GM19324 (cell line): ENCODE measurements around the gene ERCC3.
"Not testable (repeated sequence)": the region's sequence is repeated elsewhere in the genome, so short reads cannot be mapped to it uniquely, and the experiment has no call there.

Experiments used
- ATAC-seq: cut with Tn5 transposase; IDR thresholded peaks from one replicate; pipeline ENCODE4 v1.9.1; 2021; ENCODE audit warnings: mild to moderate bottlenecking, moderate library complexity; ENCODE audit not compliant: unreplicated experiment, low FRiP score

Gene ERCC3

DNA sequence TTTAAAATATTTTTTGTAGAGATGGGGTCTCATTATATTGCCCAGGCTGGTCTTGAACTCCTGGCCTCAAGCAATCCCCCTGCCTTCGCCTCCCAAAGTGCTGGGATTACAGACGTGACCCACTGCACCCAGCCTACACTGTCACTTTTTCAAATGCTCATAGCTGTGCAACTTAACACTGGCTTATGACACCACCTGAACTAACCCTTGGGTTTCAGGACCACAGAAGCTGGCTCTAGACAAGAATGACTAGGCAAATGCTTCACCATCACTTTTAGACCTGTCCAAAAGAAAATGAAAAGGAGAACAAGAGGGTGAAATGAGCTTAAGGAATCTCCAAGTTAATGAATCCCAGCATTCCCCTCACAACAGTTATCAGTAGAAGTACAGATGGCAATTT lies 13.3 kb downstream of the ERCC3 start:
- no peak for ATAC-seq

GRCh38 chr2:127279781-127280180 lies 14.2 kb downstream of the ERCC3 start:
- ATAC-seq: no peak

DNA sequence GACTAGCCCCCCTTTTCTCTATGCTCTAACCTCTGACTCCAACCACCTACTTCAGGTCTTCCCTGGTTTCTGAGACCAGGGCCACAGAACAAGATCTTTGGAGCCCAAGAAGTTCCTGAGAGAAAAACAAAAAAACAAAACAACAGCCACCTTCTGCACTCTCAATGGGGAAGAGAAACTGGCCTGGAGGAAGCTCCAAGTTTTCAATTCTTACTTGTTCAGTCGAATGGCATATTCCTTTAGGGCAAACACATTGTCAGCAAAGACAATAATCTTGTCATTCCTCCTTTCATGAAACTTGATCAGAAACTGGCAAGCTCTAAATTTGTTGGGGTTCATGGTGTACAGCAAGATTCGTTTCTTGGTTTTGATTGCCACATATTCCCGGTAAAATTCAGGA lies 15.0 kb downstream of the ERCC3 start:
- ATAC-seq: no peak

DNA sequence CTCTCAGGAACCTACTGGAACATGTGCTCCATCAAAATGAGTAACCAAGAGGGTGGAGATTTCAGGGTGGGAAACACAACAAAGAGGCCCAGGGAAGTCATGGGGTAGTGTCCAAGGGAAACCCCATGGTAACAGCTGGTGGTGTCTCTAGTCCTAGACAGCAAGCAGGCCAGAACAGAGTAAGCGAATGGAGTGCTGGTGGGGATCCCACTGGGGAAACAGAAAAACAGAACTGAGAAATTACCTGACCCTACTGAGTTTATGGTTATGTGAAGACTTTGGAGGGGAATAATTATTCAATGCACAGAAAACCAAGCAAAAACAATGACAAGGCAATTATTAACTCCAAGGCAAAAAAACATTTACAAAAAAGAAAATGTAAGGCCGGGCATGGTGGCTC lies 16.9 kb downstream of the ERCC3 start:
- no peak for ATAC-seq

DNA sequence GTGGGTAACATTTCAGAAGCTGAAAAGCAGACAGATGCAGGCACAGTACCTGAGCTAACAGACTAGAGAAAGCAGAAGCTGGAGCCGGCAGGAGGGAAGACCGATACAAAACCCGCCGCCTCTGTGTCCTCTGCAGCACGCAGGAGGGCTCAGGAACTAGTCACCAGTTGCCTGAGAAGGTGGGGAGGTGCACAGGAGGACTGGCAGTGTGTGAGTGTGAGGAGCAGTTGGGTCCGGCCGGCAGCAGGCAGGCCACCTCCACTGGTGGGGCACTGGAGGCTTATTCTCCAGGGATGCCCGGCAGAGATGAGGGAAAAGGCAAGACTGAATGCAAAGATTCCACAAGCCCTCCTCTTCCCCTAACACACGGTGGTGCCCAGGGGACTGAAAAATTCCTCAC lies 18.2 kb downstream of the ERCC3 start:
- ATAC-seq: no peak

- no peak for ATAC-seq
These were observed 18.6 kb downstream of the ERCC3 start for GRCh38 chr2:127275356-127275755.

GRCh38 chr2:127270663-127271062 lies 23.3 kb downstream of the ERCC3 start:
- no peak for ATAC-seq

DNA sequence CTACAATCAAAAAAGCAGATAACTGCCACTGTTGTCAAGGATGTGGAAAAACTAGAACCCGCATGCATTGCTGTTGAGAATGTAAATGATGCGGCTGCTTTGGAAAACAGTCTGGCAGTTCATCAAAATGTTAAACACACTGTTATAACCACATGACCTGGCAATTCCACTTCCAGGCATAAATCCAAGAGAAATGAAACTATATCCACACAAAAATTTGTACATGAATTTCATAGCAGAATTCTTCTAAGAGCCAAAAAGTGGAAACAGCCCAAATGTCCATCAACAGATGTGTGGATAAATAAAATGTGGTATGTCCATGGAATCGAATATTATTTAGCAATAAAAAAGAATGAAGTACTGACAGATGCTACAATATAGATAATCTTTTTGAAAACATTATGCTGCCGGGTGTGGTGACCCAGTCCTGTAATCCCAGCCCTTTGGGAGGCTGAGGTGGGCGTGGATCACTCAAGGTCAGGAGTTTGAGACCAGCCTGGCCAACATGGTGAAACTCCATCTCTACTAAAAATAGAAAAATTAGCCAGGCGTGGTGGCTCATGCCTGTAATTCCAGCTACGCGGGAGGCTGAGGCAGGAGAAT lies 32.0 kb downstream of the ERCC3 start:
- no peak for ATAC-seq

GRCh38 chr2:127259355-127259754 lies 34.6 kb downstream of the ERCC3 start:
- ATAC-seq: no peak

DNA sequence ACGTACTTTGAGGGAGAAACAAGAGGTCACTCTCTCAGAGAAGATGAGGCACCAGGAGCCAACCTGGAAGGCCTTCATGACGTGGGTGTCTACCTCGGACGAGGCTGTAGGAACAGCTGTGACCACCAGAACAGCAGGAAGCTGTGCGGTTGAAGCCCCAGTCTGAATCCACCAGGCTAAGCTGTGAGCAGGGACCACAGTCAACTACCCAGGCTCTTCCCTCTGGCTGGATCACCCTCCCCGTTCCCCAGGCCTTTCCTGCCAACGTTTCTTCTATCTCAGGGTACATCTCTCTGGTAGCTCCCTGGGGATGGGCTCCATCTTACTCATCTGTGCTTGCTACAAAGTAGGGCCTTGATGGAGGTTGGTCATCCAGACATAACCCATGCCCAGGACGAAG lies 37.1 kb downstream of the ERCC3 start:
- no peak for ATAC-seq

- no peak for ATAC-seq
These were observed 37.6 kb downstream of the ERCC3 start for GRCh38 chr2:127256381-127256780.

GRCh38 chr2:127255721-127256120 lies 38.2 kb downstream of the ERCC3 start:
- ATAC-seq: no peak

- ATAC-seq: no peak
These were observed 38.8 kb downstream of the ERCC3 start for GRCh38 chr2:127255146-127255545.

DNA sequence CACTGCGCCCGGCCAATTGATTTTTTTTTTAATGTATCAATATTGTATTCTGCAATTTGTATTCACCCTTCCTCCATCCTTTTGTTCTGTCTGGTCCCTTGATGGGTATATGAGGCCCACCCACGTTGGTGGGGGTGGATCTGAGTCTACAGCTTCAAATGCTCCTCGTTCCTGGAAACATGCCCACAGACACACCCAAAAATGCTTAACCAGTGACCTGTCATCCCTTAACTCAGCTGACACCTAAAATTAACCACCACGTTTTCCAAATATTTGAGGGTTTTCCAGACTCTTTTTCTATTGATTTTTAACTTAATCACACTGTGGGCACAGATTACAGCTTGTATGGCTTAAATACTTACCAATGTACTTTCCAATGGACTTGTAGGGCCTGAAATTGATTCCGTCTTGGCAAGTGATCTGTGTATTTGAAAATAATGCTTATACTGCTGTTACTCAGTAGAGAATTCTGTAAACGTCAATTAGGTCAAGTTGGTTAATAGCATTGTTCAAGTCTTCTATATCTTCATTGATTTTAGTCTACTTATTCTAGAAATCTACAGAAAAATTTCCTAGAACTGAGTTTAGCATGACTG lies 39.5 kb downstream of the ERCC3 start:
- no peak for ATAC-seq

DNA sequence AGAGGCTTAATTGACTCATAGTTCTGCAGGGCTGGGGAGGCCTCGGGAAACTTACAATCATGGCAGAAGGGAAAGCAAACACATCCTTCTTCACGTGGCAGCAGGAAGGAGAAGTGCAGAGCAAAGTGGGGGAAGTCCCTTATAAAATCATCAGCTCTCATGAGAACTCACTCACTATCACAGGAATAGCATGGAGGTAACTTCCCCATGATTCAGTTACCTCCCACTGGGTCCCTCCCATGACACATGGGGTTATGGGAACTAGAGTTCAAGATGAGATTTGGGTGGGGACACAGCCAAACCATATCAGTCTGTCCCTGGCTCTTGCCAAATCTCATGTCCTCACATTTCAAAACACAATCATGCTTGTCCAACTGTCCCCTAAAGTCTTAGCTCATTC lies 52.8 kb downstream of the ERCC3 start:
- ATAC-seq: not testable (repeated sequence)

DNA sequence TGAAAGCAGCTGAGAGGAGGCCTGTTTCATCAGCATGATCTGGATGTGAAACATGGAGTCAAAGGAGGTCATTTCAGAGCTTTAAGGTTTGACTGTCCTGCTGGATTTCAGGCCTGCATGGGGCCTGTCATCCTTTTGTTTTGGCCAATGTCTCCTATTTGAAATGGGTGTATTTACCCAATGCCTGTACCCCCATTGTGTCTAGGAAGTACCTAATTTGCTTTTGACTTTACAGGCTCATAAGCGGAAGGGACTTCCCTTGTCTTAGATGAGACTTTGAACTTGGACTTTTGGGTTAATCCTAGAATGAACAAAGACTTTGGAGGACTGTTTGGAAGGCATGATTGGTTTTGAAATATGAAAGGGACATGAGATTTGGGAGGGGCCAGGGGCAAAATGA lies 54.5 kb downstream of the ERCC3 start:
- no peak for ATAC-seq

- not testable (repeated sequence) for ATAC-seq
These were observed 56.2 kb downstream of the ERCC3 start for GRCh38 chr2:127237768-127238167.

- no peak for ATAC-seq
These were observed 58.8 kb downstream of the ERCC3 start for GRCh38 chr2:127235082-127235702.

GRCh38 chr2:127233710-127234109 lies 60.2 kb downstream of the ERCC3 start:
- ATAC-seq: no peak

- no peak for ATAC-seq
These were observed 62.6 kb downstream of the ERCC3 start for GRCh38 chr2:127231130-127231865.

- ATAC-seq: no peak
These were observed 64.4 kb downstream of the ERCC3 start for GRCh38 chr2:127229555-127229954.

DNA sequence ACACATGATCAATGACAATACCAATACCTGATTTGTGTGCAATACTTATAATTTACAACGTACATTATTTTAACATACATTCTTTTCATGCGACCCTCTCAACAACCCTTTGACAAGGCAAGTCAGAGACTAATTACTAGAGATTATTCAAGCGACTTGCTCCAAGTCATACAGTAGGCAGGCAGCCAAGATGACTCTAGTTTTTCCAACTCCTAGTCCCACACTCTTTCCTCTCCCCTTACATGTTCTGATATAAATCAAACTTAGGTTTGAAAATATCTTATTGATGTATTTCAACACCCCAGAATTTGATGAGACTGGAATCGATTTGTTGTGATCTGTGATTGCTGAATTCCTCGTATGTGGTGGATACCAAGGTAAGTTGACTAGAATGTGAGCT lies 65.8 kb downstream of the ERCC3 start:
- no peak for ATAC-seq
